Liver (tissue), 9 donors: ENCODE data around the gene KMT2D. TPM values are rescaled to one million over a fixed set of nuclear protein-coding genes. Genes with fewer than 3 reads are reported as not detected.

ENCODE experiments used
- DNase-seq: peaks from one replicate; pipeline ENCODE4 v3.0.0-alpha.2; 2017; ENCODE audit warnings: low spot score
- H3K27ac ChIP-seq, 2 donors: one replicate each; pipeline ENCODE4 v1.7.0; 2013; ENCODE audit warnings: inconsistent platforms in 2 of 2, low read length in 2 of 2, control low read depth in 1 of 2, low read depth in 1 of 2, mild to moderate bottlenecking in 1 of 2
- H3K27me3 ChIP-seq, 4 donors: one replicate each; pipeline versions ENCODE4 v1.6.1 to v1.7.0; 2013; ENCODE audit warnings: low read length in 3 of 4, inconsistent platforms in 1 of 4, mild to moderate bottlenecking in 1 of 4, moderate library complexity in 1 of 4; ENCODE audit not compliant: control insufficient read depth in 4 of 4, insufficient read depth in 4 of 4
- H3K36me3 ChIP-seq, 4 donors: one replicate each; pipeline versions ENCODE4 v1.6.1 to v1.7.0; 2013; ENCODE audit warnings: low read length in 3 of 4, mild to moderate bottlenecking in 3 of 4, low read depth in 1 of 4, moderate library complexity in 1 of 4; ENCODE audit not compliant: control insufficient read depth in 4 of 4, insufficient read depth in 3 of 4
- H3K4me1 ChIP-seq, 4 donors: one replicate each; pipeline versions ENCODE4 v1.6.1 to v1.7.0; 2013; ENCODE audit warnings: low read length in 3 of 4, mild to moderate bottlenecking in 3 of 4, moderate library complexity in 1 of 4; ENCODE audit not compliant: control insufficient read depth in 4 of 4, insufficient read depth in 4 of 4
- H3K4me3 ChIP-seq, 3 donors: one replicate each; pipeline versions ENCODE4 v1.6.1 to v1.7.0; 2013; ENCODE audit warnings: low read length in 3 of 3, control low read depth in 1 of 3, low read depth in 1 of 3, mild to moderate bottlenecking in 1 of 3
- H3K9ac ChIP-seq, 2 donors: one replicate each; pipeline ENCODE4 v1.7.0; 2013; ENCODE audit warnings: low read length in 2 of 2, mild to moderate bottlenecking in 2 of 2, moderate library complexity in 2 of 2, control low read depth in 1 of 2, low read depth in 1 of 2
- H3K9me3 ChIP-seq, 4 donors: one replicate each; pipeline versions ENCODE4 v1.6.1 to v1.7.0; 2013; ENCODE audit warnings: low read length in 3 of 4; ENCODE audit not compliant: control insufficient read depth in 4 of 4
- EGR1 ChIP-seq, 2 donors: IDR thresholded peaks; 2 replicates each; pipeline ENCODE4 v1.6.1; 2016 to 2018; ENCODE audit warnings: antibody characterized with exemption in 2 of 2, low read depth in 2 of 2
- FOXA2 ChIP-seq: IDR thresholded peaks from 2 replicates; pipeline ENCODE4 v1.6.1; 2016; ENCODE audit warnings: antibody characterized with exemption
- GABPA ChIP-seq, 2 donors: IDR thresholded peaks in 1 of 2; conservative IDR thresholded peaks in 1 of 2; 2 replicates each; pipeline ENCODE4 v1.6.1; 2016; ENCODE audit warnings: antibody characterized with exemption in 2 of 2, mild to moderate bottlenecking in 1 of 2, moderate library complexity in 1 of 2
- HNF4A ChIP-seq, 2 donors: conservative IDR thresholded peaks; 2 replicates each; pipeline ENCODE4 v1.6.1; 2016; ENCODE audit warnings: antibody characterized with exemption in 2 of 2, mild to moderate bottlenecking in 2 of 2
- HNF4G ChIP-seq: IDR thresholded peaks from 2 replicates; pipeline ENCODE4 v1.6.1; 2016; ENCODE audit warnings: antibody characterized with exemption
- JUND ChIP-seq, 2 donors: IDR thresholded peaks; 2 replicates each; pipeline ENCODE4 v1.6.1; 2016; ENCODE audit warnings: antibody characterized with exemption in 2 of 2
- NR2F2 ChIP-seq: IDR thresholded peaks from 2 replicates; pipeline ENCODE4 v1.6.1; 2016; ENCODE audit warnings: antibody characterized with exemption
- RAD21 ChIP-seq, 2 donors: IDR thresholded peaks; 2 replicates each; pipeline ENCODE4 v1.6.1; 2016; ENCODE audit warnings: antibody characterized with exemption in 2 of 2, mild to moderate bottlenecking in 2 of 2
- RXRA ChIP-seq, 2 donors: IDR thresholded peaks; 2 replicates each; pipeline ENCODE4 v1.6.1; 2017 to 2018; ENCODE audit warnings: antibody characterized with exemption in 2 of 2, mild to moderate bottlenecking in 1 of 2
- SP1 ChIP-seq: IDR thresholded peaks from 2 replicates; pipeline ENCODE4 v1.6.1; 2018; ENCODE audit warnings: antibody characterized with exemption, mild to moderate bottlenecking
- TAF1 ChIP-seq: conservative IDR thresholded peaks from 2 replicates; pipeline ENCODE4 v1.6.1; 2016; ENCODE audit warnings: antibody characterized with exemption, mild to moderate bottlenecking
- YY1 ChIP-seq: IDR thresholded peaks from 2 replicates; pipeline ENCODE4 v1.6.1; 2016; ENCODE audit warnings: antibody characterized with exemption, mild to moderate bottlenecking
- WGBS: extraction: QIAGEN DNeasy Blood & Tissue Kit; methylation state at CpG from one replicate; pipeline ENCODE4 v1.1.7; 2013; 5-methylcytosine and 5-hydroxymethylcytosine counted together
- polyA plus RNA-seq, 2 donors: library from polyadenylated mRNA; stranded (reverse) in 1 of 2; unstranded in 1 of 2; fragments of 200-250 nt in 1 of 2; fragments of >200 nt in 1 of 2; fragmentation: Nextera tagmentation in 1 of 2; extraction: Ambion mirVana in 1 of 2; gene quantifications; one replicate each; pipeline versions ENCODE4 v1.2.1 to v1.2.3, GENCODE V29; 2013 to 2015
- total RNA-seq, 2 donors: library from RNA; depleted of rRNA; stranded (reverse); fragments of >200 nt; gene quantifications; one replicate each; pipeline ENCODE4 v1.2.3, GENCODE V29; 2014
- TF ChIP-seq, protein P1 (sequence below): fragments of 150-350 bp; IDR thresholded peaks from 2 replicates; pipeline ENCODE4 v1.5.1; 2017; ENCODE audit warnings: improper control_type of control experiment, low read depth, low read length; ENCODE audit not compliant: missing input control
- TF ChIP-seq, protein P2 (sequence below): IDR thresholded peaks from 2 replicates; pipeline ENCODE4 v1.6.1; 2016; ENCODE audit warnings: antibody characterized with exemption
- TF ChIP-seq, protein P3 (sequence below): IDR thresholded peaks from 2 replicates; pipeline ENCODE4 v1.6.1; 2016; ENCODE audit warnings: antibody characterized with exemption, mild to moderate bottlenecking
- TF ChIP-seq, protein P4 (sequence below): IDR thresholded peaks from 2 replicates; pipeline ENCODE4 v1.6.1; 2016; ENCODE audit warnings: antibody characterized with exemption
- donor health status: healthy.
- donor health status: healthy.
- donor health status: healthy.
- donor health status: healthy.
- donor health status: healthy.

Gene KMT2D
- total and polyA plus RNA-seq, 4 donors = 4.5 to 53.8 (median 25.0) TPM

DNA sequence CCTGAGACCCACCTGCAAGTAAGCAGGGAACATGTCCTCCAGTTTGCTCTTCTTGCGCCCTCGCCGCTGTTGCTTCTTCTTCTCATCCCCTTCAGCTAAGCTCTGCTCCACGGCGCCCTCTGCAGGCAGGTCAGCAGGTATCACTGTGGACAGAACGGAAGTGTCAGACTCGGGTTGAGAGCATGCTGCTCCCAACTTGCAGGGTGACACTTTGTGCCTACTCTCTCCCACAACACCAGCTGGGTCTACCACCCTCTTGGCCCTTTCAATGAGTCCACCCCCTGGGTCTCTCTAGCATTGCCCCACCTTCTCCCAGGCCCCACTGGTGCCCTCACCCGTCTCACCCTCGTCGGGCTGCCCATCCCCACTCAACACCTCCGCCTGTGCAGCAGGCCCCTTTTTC is 16.7 kb downstream of the KMT2D start:
- TF ChIP-seq, protein P1, sequence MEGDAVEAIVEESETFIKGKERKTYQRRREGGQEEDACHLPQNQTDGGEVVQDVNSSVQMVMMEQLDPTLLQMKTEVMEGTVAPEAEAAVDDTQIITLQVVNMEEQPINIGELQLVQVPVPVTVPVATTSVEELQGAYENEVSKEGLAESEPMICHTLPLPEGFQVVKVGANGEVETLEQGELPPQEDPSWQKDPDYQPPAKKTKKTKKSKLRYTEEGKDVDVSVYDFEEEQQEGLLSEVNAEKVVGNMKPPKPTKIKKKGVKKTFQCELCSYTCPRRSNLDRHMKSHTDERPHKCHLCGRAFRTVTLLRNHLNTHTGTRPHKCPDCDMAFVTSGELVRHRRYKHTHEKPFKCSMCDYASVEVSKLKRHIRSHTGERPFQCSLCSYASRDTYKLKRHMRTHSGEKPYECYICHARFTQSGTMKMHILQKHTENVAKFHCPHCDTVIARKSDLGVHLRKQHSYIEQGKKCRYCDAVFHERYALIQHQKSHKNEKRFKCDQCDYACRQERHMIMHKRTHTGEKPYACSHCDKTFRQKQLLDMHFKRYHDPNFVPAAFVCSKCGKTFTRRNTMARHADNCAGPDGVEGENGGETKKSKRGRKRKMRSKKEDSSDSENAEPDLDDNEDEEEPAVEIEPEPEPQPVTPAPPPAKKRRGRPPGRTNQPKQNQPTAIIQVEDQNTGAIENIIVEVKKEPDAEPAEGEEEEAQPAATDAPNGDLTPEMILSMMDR = peak; percentile 42
- no peak for TF ChIP-seq EGR1 (IDR thresholded peaks at IDR 0.05; ENCODE audit: low read depth in 2 of 2)
- Histone ChIP-seq H3K4me1 (no peaks in the 10 kb centered on the region), H3K36me3 (peaks cover 36 to 97% (median 68%) of the 10 kb centered on the region in 4 donors), H3K27me3 (no peaks in the 10 kb centered on the region), H3K27ac (no peak overlapping the region), H3K4me3 (no peak overlapping the region), H3K9me3 (no peaks in the 10 kb centered on the region), H3K9ac (no peak overlapping the region)
- DNase-seq = peak; percentile 79
- 63% methylated on average over 11 of the region's 11 CpGs for WGBS

DNA sequence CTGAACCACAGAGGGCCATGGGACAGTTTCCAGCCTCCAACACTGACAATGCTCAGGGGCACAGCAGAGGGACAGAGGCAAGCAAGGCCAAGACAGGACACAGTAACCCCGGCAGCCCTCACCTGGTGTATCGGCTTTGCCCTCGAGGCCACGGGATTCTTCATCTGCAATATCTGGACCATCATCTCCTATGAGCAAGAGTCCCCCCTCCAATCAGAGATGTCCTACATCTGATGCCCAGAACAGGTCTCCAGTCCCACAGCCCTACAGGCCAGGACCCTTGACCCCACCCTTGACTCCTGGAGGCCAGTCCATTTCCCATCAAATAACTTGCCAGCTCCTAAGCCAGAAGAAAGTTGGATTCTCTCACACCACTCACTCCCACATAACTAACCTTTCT is 17.4 kb downstream of the KMT2D start:
- DNase-seq = no peak
- Histone ChIP-seq H3K27me3 (no peaks in the 10 kb centered on the region), H3K9ac (no peak overlapping the region), H3K4me3 (no peak overlapping the region), H3K36me3 (peaks cover 33 to 97% (median 68%) of the 10 kb centered on the region in 4 donors), H3K9me3 (no peaks in the 10 kb centered on the region), H3K27ac (no peak overlapping the region), H3K4me1 (no peaks in the 10 kb centered on the region)
- 97% methylated on average over 4 of the region's 4 CpGs for WGBS
- TF ChIP-seq GABPA (IDR thresholded peaks at IDR 0.05 in 1 of 2, conservative IDR thresholded peaks at IDR 0.05 in 1 of 2) (no peak), FOXA2 (no peak), RXRA (IDR thresholded peaks at IDR 0.05) (no peak), JUND (IDR thresholded peaks at IDR 0.05) (no peak), RAD21 (IDR thresholded peaks at IDR 0.05) (no peak), EGR1 (IDR thresholded peaks at IDR 0.05; ENCODE audit: low read depth in 2 of 2) (no peak), SP1 (no peak), TAF1 (no peak), YY1 (no peak), HNF4A (conservative IDR thresholded peaks at IDR 0.05) (no peak), NR2F2 (no peak), HNF4G (no peak)
- TF ChIP-seq, protein P2, sequence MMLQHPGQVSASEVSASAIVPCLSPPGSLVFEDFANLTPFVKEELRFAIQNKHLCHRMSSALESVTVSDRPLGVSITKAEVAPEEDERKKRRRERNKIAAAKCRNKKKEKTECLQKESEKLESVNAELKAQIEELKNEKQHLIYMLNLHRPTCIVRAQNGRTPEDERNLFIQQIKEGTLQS = no peak
- TF ChIP-seq, protein P1 = no peak
- TF ChIP-seq, protein P3, sequence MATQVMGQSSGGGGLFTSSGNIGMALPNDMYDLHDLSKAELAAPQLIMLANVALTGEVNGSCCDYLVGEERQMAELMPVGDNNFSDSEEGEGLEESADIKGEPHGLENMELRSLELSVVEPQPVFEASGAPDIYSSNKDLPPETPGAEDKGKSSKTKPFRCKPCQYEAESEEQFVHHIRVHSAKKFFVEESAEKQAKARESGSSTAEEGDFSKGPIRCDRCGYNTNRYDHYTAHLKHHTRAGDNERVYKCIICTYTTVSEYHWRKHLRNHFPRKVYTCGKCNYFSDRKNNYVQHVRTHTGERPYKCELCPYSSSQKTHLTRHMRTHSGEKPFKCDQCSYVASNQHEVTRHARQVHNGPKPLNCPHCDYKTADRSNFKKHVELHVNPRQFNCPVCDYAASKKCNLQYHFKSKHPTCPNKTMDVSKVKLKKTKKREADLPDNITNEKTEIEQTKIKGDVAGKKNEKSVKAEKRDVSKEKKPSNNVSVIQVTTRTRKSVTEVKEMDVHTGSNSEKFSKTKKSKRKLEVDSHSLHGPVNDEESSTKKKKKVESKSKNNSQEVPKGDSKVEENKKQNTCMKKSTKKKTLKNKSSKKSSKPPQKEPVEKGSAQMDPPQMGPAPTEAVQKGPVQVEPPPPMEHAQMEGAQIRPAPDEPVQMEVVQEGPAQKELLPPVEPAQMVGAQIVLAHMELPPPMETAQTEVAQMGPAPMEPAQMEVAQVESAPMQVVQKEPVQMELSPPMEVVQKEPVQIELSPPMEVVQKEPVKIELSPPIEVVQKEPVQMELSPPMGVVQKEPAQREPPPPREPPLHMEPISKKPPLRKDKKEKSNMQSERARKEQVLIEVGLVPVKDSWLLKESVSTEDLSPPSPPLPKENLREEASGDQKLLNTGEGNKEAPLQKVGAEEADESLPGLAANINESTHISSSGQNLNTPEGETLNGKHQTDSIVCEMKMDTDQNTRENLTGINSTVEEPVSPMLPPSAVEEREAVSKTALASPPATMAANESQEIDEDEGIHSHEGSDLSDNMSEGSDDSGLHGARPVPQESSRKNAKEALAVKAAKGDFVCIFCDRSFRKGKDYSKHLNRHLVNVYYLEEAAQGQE = no peak
- TF ChIP-seq, protein P4, sequence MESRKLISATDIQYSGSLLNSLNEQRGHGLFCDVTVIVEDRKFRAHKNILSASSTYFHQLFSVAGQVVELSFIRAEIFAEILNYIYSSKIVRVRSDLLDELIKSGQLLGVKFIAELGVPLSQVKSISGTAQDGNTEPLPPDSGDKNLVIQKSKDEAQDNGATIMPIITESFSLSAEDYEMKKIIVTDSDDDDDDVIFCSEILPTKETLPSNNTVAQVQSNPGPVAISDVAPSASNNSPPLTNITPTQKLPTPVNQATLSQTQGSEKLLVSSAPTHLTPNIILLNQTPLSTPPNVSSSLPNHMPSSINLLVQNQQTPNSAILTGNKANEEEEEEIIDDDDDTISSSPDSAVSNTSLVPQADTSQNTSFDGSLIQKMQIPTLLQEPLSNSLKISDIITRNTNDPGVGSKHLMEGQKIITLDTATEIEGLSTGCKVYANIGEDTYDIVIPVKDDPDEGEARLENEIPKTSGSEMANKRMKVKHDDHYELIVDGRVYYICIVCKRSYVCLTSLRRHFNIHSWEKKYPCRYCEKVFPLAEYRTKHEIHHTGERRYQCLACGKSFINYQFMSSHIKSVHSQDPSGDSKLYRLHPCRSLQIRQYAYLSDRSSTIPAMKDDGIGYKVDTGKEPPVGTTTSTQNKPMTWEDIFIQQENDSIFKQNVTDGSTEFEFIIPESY = no peak
